HG03135 (cell line): ENCODE results near the gene DCST1.

Experiments used
- ATAC-seq: cut with Tn5 transposase; IDR thresholded peaks from one replicate; pipeline ENCODE4 v1.9.1; 2021; ENCODE audit warnings: mild to moderate bottlenecking, moderate library complexity; ENCODE audit not compliant: unreplicated experiment

DCST1 gene

DNA sequence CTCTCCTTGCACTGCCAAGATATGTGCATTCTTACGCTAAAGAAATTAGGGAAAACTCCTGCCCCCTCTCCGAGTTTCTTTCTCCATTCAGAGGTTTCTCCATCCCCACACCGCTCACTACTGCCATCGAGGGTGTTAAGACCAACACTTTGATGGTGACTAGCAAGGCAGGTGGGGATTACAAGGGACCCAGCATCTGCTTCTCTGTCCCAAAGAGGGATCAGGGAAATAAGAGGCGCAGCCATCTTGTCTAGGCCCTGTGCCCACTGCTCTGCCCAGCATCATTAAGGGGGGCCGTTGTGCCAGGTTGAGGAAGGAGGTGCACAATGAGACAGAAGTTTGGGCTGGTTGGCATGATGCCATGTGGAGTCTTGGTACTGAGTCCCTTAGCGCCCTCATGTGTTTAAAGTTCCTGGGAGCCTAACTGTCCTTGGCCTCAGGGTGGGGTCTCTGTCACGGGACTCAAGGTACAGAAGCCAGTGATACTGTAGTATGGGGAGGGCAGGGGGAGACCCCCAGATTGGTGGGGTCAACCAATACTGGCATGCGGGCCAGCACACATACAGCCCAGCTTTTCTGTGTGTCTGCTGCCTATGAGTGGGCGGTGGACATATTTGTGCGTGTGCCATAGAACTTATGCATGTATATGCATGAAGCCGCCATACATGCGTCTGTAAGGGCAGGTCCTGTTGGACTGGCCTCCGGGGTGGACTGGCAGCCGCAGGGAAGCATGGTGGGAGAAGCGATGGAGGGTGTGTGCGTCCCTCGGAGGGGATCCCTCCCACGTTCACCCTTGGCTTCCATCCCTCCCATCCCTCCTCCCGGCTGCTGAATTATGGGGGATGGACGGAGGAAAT, 50.5 kb downstream of the DCST1 start:
- no peak for ATAC-seq

DNA sequence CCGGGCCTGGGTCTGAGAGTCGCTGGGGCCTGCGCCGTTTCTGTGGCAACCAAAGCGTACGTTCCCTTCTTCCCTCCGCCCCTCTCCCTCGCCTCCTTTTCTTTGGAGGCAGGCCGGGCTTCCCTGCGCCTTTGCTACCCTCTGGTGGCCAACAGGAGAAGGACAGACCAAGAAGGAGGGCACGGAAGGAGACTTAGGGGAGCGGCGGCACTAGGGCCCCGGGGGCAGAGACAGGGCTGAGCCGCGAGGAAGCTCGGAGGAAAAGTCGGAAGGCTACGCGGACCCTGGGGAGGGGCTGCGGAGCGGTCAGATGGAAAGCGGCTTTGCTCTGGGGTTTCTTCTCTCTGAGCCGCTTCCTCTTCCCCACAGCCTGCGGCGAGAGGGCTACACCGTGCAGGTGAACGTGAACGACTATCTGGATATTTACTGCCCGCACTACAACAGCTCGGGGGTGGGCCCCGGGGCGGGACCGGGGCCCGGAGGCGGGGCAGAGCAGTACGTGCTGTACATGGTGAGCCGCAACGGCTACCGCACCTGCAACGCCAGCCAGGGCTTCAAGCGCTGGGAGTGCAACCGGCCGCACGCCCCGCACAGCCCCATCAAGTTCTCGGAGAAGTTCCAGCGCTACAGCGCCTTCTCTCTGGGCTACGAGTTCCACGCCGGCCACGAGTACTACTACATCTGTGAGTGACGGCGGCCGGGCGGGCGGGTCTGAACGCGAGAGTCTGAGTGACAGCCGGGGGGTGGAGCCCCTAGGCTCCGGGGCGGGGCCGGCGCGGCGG, 51.3 kb downstream of the DCST1 start:
- peak; percentile 73 for ATAC-seq

DNA sequence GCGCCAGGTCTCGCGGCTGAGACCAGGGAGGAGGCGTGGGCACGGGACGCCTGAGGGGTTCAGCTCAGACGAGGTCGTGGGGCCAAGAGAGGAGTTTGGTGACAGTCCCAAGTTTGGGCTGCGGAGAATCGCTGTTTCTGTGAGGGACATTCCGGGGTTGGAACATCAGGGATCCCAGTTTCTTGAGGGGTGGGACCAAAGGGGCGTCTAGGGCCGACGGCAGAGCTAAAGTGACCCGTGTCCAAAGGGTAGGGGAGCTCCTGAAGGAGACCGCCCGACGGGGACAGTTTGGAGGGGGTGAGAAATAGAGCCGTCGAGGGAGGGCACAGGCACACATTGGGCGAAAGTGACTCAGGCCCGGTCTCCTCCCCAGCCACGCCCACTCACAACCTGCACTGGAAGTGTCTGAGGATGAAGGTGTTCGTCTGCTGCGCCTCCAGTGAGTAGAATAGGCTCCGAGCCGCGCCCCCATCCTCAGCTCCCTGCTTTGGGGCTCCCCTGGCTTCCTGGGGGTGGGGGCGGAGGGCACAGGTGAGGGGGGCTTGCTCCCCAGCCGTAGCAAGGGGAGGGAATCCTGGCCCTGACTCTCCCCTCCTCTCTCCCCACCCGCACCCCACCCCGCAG, 52.0 kb downstream of the DCST1 start:
- no peak for ATAC-seq

DNA sequence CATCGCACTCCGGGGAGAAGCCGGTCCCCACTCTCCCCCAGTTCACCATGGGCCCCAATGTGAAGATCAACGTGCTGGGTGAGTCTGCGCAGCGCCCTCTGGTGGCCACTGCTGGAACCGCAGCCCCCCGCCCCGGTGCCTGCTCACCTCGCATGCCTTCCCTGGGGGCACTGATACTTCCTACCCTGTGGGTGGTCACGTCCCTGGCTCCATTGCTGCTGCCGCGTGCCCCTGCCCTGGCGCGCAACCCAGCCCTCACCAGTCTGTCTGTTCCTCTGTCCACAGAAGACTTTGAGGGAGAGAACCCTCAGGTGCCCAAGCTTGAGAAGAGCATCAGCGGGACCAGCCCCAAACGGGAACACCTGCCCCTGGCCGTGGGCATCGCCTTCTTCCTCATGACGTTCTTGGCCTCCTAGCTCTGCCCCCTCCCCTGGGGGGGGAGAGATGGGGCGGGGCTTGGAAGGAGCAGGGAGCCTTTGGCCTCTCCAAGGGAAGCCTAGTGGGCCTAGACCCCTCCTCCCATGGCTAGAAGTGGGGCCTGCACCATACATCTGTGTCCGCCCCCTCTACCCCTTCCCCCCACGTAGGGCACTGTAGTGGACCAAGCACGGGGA, 52.6 kb downstream of the DCST1 start:
- no peak for ATAC-seq

DNA sequence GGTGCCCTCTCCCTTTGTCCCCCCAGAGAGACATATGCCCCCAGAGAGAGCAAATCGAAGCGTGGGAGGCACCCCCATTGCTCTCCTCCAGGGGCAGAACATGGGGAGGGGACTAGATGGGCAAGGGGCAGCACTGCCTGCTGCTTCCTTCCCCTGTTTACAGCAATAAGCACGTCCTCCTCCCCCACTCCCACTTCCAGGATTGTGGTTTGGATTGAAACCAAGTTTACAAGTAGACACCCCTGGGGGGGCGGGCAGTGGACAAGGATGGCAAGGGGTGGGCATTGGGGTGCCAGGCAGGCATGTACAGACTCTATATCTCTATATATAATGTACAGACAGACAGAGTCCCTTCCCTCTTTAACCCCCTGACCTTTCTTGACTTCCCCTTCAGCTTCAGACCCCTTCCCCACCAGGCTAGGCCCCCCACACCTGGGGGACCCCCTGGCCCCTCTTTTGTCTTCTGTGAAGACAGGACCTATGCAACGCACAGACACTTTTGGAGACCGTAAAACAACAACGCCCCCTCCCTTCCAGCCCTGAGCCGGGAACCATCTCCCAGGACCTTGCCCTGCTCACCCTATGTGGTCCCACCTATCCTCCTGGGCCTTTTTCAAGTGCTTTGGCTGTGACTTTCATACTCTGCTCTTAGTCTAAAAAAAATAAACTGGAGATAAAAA, 53.4 kb downstream of the DCST1 start:
- ATAC-seq, result no peak

DNA sequence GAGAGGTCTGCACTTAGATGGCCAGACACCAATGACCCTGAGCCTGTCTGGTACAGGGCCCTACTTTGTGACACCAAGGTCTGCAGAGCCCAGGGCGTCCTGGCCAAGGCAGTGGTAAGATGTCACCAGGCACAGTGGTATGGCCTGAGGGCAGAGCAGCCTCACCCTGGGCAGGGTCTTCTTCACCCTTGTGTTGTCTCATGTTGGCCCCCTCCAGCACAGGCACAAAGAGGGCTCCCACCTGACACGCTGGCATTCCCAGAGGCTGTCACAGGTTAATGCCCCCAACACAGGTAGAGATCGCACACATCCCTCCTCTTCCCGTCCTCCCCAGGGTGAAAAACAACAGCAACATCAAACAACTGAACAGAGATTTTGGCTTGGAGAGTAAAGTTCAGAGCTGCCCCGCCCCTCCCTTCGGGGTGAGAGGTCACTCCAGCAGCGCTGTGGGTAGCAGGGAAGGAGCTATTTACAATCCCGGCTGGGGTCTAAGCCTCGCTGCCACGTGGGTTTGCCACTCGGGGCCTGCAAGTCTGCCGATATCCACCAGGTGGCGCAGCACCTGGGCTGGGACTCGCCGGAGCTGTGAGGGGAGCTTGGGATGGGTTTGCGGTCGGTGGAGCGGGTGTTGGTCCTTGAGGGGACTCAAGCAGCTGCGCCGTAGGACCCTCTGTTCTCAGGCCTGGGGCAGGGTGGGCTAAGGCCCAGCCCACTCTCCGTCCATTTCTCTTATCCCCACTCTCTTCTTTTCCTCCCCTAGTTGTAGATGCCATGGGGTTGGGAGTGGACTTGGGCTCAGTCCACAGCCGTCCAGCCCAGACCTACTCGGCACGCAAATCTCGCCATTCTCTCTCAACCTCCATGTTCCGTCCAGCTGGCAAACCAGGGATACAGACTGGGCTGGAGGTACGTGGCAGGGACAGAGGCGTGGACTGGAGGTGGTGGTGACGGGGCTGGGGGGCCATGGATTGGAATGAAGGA, 57.7 kb downstream of the DCST1 start:
- ATAC-seq, result no peak

DNA sequence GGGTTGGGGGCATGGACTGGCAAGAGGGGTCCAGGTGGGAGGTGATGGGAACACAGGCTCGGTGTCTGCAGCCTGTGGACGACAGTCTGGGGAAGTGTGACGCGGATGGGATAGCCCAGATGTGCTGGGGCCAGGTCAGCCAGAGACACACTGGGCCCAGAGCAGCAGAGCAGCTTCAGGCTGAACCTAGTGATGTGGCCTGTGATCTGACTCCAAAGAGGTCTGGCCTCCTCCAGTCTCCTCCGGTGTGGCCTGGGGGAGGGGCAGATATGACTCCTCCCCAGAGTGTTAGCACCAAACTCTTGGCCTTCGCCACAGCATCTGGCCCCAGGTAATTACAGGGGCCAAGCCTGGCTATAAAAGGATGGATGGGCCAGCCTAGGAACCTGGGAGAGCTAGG, 58.5 kb downstream of the DCST1 start:
- no peak for ATAC-seq

DNA sequence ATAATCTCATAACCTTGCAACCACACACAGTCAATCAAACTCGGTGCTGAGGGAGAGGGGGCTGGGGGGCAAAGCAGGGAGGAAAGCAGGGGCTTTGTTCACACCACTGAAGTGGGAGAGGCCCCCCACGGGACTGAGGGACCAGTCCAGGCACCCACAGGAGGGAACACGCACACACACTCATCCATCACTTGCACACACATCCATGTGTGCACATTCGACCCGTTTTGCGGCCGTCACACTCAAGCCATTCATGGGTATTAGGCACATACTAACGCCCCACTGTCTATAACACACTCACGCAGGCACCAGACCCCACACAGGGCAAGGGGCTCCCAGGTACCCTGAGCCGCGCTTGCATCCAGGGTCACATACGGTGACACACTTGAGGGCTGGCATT, 59.0 kb downstream of the DCST1 start:
- no peak for ATAC-seq

DNA sequence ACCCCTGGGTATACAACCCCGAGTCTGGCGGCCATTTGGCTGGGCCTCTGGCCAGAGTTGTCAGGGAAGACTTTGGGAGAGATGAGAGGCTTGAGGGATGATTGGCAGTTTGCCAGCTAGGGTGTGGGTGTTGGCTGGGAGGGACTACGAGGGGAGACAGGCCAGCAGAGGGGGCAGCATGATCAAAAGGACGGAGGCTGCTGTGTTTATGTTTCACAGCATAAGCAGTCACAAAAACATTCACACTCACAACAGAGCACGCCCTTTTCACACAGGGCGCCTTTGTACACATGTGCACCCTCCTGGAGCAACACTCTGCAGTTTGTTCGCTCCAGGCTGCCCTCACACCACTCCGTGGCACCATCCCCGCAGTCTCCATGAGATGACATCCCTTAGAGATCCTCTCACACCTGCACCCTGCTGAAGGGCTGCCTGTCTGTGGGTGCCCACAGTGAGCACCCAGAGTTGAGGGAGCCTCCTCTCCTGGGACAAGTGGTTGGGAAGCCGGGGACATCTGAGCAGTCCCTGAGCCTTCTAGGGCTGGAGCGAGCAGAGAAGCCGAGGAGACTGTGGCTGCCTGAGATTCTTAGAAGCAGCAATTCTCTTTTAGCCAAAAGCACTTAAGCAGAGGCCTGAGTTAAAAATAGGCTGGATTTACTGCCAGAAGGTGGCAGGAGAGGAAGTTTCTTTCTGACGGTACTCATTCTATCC, 60.4 kb downstream of the DCST1 start:
- no peak for ATAC-seq

DNA sequence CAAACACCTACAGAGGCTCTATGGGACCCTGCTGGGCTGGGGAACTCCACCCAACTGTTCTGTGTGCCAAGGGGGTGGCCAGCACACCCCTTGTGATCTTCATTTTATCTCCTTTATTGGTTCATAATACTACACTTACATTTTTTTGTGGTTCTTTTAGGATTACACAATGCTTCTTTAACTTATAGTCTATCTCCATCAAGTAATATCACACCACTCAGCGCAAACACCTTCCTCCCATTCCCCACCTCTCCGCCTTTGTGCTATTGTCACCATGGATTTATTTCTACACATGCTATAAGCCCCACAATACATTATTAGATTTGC, 61.0 kb downstream of the DCST1 start:
- no peak for ATAC-seq

DNA sequence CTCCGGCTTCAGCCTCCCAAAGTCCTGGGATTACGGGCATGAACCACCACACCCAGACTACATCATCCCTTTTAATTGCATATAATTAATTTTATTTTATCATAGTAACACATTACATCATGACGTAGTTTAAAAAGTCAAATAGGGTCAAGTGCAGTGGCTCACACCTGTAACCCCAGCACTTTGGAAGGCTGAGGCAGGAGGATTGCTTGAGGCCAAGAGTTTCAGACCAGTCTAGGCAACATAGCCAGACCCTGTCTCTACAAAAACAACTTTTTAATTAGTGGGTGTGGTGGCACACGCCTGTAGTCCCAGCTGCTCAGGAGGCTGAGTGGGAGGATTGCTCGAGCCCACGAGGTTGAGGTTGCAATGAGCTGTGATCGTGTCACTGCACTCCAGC, 65.7 kb downstream of the DCST1 start:
- no peak for ATAC-seq
